Measurements from ENCODE around the gene TASP1. TPM values are rescaled to one million over a fixed set of nuclear protein-coding genes. Genes with fewer than 3 reads are reported as not detected.

TASP1 gene
- total and polyA plus RNA-seq, 10 of the 15 experiments (the other 5 are each of a cell fraction or from before 2014, with no cell fraction given) = 7.4 to 17.8 (median 10.5) TPM

DNA sequence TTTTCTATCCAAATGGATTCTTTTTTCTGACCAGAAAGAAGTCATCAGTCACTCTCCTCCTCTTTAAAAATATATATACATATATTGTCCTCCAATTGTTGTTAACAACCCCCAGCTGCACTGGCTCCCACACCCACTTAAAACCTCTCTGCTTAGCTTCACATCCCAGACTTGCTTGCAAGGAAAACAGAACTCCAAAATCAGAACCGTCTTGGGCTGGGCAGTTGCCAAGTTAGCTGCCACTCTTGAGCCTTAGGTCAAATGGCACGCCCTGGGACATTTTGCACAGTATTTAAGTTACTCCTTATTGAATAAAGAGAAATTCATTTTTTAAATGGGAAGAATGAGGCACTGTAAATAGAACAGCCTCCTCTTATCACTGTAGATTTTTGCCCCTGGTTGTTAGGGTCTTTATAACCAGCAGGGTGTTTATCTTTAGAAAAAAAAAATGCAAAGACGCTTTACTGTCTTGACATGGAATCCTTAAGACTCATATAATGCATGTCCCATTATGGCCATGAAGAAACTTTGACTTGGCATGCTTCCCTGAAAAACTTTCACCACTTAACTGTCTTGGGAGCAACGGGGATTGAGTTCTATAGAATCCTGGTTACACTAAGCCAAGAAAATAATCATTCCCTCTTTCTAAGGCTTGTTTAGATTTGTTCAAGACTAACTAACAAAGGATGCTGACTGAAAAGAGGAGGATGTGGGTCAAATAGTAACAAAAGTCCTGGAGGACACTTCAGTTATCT lies 213.2 kb downstream of the TASP1 start:
- no peak overlapping the region for H2AFZ ChIP-seq (ENCODE audit: control insufficient read depth, low read depth, low read length)
- BruUV-seq (replicated peaks) = no TSS peak
- ChIA-PET RAD21 (ENCODE audit: unreplicated experiment) (no interaction called here), CTCF (interaction anchor here (1.3 kb wide), 1 partner anchor 19 kb away, joined by 3 read pairs; no protein-coding TSS in a partner anchor), SMC1A (ENCODE audit: uncharacterized antibody, unreplicated experiment) (interaction anchor here (0.7 to 1.4 kb wide), 3 partner anchors 11 to 175 kb away, joined by 3 to 4 read pairs (median 3); no protein-coding TSS in a partner anchor), POLR2A (no interaction called here)
- in situ Hi-C loops (cut with MboI) = no loop called here
- intact Hi-C loops (cut with micrococcal nuclease; ENCODE audit: unreplicated experiment) = no loop called here
- H3K27ac ChIP-seq (ENCODE audit: control insufficient read depth, insufficient read depth) = no peak overlapping the region
- WGBS (ENCODE audit: insufficient coverage, insufficient replicate concordance, low lambda C conversion rate, missing lambda C conversion rate) = 83% methylated on average over 4 of the region's 4 CpGs
- peaks cover 5% of the 10 kb centered on the region for H3K9me3 ChIP-seq (replicated peaks; ENCODE audit: control insufficient read depth, insufficient read depth, low read length)
- H3K79me2 ChIP-seq (ENCODE audit: control insufficient read depth, insufficient read depth, low read length) = no peaks in the 10 kb centered on the region
- H3K4me2 ChIP-seq (ENCODE audit: control insufficient read depth, insufficient read depth) = no peak overlapping the region
- no peaks in the 10 kb centered on the region for H3K27me3 ChIP-seq (replicated peaks in 1 of 2; ENCODE audit: control insufficient read depth in 2 of 2, insufficient read depth in 2 of 2, low read length in 1 of 2)
- no peak for FAIRE-seq
- H3K36me3 ChIP-seq (ENCODE audit: control insufficient read depth in 2 of 2, insufficient read depth in 2 of 2, low read length in 1 of 2) = 0 out of 4 replicates have a peak, but pooled peaks cover 0 to 4% of the 10 kb centered on the region in 2 experiments
- no peaks in the 10 kb centered on the region for H4K20me1 ChIP-seq (ENCODE audit: control insufficient read depth, insufficient read depth)
- ATAC-seq = no peak
- H3K4me1 ChIP-seq (ENCODE audit: control insufficient read depth, insufficient read depth, low read length) = peaks cover 4% of the 10 kb centered on the region; the same call in 1 of the 2 replicates
- H3K4me3 ChIP-seq = no peak overlapping the region
- no peak for DNase-seq (ENCODE audit: low read depth, low spot score)
- no peak overlapping the region for H3K9ac ChIP-seq (ENCODE audit: control insufficient read depth, insufficient read depth, low read length)
- no peak for TF ChIP-seq ZBED1 (IDR thresholded peaks at IDR 0.05; ENCODE audit: borderline replicate concordance)
- TF ChIP-seq SMAD1 (IDR thresholded peaks at IDR 0.05; ENCODE audit: low read depth, partially characterized antibody) = no peak
- TF ChIP-seq, protein P1, sequence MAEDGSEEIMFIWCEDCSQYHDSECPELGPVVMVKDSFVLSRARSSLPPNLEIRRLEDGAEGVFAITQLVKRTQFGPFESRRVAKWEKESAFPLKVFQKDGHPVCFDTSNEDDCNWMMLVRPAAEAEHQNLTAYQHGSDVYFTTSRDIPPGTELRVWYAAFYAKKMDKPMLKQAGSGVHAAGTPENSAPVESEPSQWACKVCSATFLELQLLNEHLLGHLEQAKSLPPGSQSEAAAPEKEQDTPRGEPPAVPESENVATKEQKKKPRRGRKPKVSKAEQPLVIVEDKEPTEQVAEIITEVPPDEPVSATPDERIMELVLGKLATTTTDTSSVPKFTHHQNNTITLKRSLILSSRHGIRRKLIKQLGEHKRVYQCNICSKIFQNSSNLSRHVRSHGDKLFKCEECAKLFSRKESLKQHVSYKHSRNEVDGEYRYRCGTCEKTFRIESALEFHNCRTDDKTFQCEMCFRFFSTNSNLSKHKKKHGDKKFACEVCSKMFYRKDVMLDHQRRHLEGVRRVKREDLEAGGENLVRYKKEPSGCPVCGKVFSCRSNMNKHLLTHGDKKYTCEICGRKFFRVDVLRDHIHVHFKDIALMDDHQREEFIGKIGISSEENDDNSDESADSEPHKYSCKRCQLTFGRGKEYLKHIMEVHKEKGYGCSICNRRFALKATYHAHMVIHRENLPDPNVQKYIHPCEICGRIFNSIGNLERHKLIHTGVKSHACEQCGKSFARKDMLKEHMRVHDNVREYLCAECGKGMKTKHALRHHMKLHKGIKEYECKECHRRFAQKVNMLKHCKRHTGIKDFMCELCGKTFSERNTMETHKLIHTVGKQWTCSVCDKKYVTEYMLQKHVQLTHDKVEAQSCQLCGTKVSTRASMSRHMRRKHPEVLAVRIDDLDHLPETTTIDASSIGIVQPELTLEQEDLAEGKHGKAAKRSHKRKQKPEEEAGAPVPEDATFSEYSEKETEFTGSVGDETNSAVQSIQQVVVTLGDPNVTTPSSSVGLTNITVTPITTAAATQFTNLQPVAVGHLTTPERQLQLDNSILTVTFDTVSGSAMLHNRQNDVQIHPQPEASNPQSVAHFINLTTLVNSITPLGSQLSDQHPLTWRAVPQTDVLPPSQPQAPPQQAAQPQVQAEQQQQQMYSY (CRISPR knock-in tag; IDR thresholded peaks at IDR 0.05) = no peak
- no peak for TF ChIP-seq BHLHE40 (IDR thresholded peaks at IDR 0.05; ENCODE audit: borderline replicate concordance in 1 of 2, low read depth in 2 of 2, low read length in 1 of 2)
- no peak for TF ChIP-seq MYC (IDR thresholded peaks at IDR 0.05; ENCODE audit: insufficient read depth, insufficient read length, insufficient replicate concordance, low read length, severe bottlenecking)
- TF ChIP-seq, protein P2, sequence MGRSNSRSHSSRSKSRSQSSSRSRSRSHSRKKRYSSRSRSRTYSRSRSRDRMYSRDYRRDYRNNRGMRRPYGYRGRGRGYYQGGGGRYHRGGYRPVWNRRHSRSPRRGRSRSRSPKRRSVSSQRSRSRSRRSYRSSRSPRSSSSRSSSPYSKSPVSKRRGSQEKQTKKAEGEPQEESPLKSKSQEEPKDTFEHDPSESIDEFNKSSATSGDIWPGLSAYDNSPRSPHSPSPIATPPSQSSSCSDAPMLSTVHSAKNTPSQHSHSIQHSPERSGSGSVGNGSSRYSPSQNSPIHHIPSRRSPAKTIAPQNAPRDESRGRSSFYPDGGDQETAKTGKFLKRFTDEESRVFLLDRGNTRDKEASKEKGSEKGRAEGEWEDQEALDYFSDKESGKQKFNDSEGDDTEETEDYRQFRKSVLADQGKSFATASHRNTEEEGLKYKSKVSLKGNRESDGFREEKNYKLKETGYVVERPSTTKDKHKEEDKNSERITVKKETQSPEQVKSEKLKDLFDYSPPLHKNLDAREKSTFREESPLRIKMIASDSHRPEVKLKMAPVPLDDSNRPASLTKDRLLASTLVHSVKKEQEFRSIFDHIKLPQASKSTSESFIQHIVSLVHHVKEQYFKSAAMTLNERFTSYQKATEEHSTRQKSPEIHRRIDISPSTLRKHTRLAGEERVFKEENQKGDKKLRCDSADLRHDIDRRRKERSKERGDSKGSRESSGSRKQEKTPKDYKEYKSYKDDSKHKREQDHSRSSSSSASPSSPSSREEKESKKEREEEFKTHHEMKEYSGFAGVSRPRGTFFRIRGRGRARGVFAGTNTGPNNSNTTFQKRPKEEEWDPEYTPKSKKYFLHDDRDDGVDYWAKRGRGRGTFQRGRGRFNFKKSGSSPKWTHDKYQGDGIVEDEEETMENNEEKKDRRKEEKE (IDR thresholded peaks at IDR 0.05) = no peak
- TF ChIP-seq ATF7 (IDR thresholded peaks at IDR 0.05; ENCODE audit: low read depth) = no peak
- no peak for TF ChIP-seq NR2F1 (conservative IDR thresholded peaks at IDR 0.05)
- TF ChIP-seq, protein P3, sequence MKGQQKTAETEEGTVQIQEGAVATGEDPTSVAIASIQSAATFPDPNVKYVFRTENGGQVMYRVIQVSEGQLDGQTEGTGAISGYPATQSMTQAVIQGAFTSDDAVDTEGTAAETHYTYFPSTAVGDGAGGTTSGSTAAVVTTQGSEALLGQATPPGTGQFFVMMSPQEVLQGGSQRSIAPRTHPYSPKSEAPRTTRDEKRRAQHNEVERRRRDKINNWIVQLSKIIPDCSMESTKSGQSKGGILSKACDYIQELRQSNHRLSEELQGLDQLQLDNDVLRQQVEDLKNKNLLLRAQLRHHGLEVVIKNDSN (IDR thresholded peaks at IDR 0.05; ENCODE audit: borderline replicate concordance, extremely low read length, insufficient read depth, low read depth, low read length) = no peak
- TF ChIP-seq ZNF207 (IDR thresholded peaks at IDR 0.05; ENCODE audit: borderline replicate concordance) = no peak
- TF ChIP-seq, protein P4, sequence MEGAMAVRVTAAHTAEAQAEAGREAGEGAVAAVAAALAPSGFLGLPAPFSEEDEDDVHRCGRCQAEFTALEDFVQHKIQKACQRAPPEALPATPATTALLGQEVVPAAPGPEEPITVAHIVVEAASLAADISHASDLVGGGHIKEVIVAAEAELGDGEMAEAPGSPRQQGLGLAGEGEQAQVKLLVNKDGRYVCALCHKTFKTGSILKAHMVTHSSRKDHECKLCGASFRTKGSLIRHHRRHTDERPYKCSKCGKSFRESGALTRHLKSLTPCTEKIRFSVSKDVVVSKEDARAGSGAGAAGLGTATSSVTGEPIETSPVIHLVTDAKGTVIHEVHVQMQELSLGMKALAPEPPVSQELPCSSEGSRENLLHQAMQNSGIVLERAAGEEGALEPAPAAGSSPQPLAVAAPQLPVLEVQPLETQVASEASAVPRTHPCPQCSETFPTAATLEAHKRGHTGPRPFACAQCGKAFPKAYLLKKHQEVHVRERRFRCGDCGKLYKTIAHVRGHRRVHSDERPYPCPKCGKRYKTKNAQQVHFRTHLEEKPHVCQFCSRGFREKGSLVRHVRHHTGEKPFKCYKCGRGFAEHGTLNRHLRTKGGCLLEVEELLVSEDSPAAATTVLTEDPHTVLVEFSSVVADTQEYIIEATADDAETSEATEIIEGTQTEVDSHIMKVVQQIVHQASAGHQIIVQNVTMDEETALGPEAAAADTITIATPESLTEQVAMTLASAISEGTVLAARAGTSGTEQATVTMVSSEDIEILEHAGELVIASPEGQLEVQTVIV (IDR thresholded peaks at IDR 0.05; ENCODE audit: borderline replicate concordance, partially characterized antibody) = no peak
- TF ChIP-seq JUND (IDR thresholded peaks at IDR 0.05; ENCODE audit: low read depth, low read length) = no peak

All from GM12878 (cell line).